Measurements from ENCODE around the gene PKIG. TPM values are rescaled to one million over a fixed set of nuclear protein-coding genes. Genes with fewer than 3 reads are reported as not detected.

PKIG gene
- total and polyA plus RNA-seq, 12 donors = 43.9 to 225 (median 111) TPM

DNA sequence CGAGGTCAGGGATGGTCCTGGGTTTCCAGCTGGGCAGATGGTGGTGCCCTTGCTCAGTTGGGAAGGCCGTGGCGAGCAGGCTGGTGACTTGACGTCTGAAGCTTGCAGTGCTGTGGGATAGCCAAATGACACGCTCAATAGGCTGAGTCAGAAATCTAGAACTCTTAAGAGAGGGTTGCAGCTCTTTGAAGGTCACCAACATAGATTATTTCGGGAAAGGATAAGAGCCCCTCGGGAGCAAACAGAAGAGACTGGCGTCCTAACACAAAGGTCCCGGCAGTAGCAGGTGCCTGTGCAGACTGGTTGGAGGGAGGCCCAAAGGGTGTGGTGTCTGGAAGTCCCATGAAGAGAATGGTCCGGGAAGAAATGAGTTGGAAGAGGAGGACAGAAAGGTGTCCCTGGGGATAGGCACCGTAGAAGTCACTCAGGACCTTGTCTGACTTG is 18.4 kb downstream of the PKIG start:
- H3K36me3 ChIP-seq (replicated peaks in 1 of 2) = no peaks in the 10 kb centered on the region
- H3K4me3 ChIP-seq = peak overlapping the region in 1 of 4 donors; percentile 3
- peak; percentile 61 to 82 (median 78) for DNase-seq
- no peaks in the 10 kb centered on the region for H3K27me3 ChIP-seq
- peak overlapping the region; percentile 51 to 93 (median 90) for H3K27ac ChIP-seq
- peak in 1 of 2 donors; percentile 54 for TF ChIP-seq POLR2A (IDR thresholded peaks at IDR 0.05)
- TF ChIP-seq, protein P1, sequence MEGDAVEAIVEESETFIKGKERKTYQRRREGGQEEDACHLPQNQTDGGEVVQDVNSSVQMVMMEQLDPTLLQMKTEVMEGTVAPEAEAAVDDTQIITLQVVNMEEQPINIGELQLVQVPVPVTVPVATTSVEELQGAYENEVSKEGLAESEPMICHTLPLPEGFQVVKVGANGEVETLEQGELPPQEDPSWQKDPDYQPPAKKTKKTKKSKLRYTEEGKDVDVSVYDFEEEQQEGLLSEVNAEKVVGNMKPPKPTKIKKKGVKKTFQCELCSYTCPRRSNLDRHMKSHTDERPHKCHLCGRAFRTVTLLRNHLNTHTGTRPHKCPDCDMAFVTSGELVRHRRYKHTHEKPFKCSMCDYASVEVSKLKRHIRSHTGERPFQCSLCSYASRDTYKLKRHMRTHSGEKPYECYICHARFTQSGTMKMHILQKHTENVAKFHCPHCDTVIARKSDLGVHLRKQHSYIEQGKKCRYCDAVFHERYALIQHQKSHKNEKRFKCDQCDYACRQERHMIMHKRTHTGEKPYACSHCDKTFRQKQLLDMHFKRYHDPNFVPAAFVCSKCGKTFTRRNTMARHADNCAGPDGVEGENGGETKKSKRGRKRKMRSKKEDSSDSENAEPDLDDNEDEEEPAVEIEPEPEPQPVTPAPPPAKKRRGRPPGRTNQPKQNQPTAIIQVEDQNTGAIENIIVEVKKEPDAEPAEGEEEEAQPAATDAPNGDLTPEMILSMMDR (IDR thresholded peaks at IDR 0.05) = no peak
- intact Hi-C loops (cut with DNase I) = loop anchor here in 1 of 2 donors (10.0 kb wide), 1 partner anchor 66 kb away; no protein-coding TSS in a partner anchor
- H3K4me1 ChIP-seq (replicated peaks in 1 of 2) = peaks cover 46 to 79% of the 10 kb centered on the region in 2 donors
- WGBS, 4 donors = 29 to 37% (median 32%) methylated on average over 10 to 11 of the region's 11 CpGs
- H3K9me3 ChIP-seq (replicated peaks in 1 of 3) = no peaks in the 10 kb centered on the region

DNA sequence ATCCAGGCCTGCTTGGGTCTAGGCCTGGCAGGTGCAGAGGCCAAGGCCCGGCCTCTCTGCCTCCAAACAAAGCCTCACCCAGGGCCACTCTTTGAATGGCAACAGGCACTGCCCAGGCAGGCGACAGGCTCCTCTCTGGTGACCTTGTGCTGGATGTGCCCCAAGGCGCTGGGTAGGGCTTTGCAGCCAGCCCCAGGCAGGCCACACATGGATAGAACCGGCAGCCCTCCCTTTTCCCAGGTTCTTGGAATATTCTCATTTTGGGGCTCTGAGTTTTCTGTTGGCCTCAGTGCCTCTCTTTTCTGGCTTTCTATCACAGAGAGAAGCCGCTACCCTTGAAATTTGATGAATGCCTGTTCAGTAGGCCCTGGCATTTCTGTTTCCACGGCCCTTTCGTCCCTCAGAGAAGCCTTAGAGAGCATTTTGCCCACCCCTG is 18.9 kb downstream of the PKIG start:
- 15 to 27% (median 21%) methylated on average over 5 to 7 of the region's 7 CpGs for WGBS, 4 donors
- no peaks in the 10 kb centered on the region for H3K9me3 ChIP-seq (replicated peaks in 1 of 3)
- intact Hi-C loops (cut with DNase I) = loop anchor here in 1 of 2 donors (10.0 kb wide), 1 partner anchor 66 kb away; no protein-coding TSS in a partner anchor
- DNase-seq = peak; percentile 59 to 88 (median 72)
- TF ChIP-seq POLR2A (IDR thresholded peaks at IDR 0.05) = no peak
- TF ChIP-seq, protein P1 (IDR thresholded peaks at IDR 0.05) = no peak
- peaks cover 46 to 82% of the 10 kb centered on the region in 2 donors for H3K4me1 ChIP-seq (replicated peaks in 1 of 2)
- no peaks in the 10 kb centered on the region for H3K27me3 ChIP-seq
- no peaks in the 10 kb centered on the region for H3K36me3 ChIP-seq (replicated peaks in 1 of 2)
- H3K4me3 ChIP-seq = peak overlapping the region in 1 of 4 donors; percentile 3
- peak overlapping the region; percentile 51 to 93 (median 90) for H3K27ac ChIP-seq

DNA sequence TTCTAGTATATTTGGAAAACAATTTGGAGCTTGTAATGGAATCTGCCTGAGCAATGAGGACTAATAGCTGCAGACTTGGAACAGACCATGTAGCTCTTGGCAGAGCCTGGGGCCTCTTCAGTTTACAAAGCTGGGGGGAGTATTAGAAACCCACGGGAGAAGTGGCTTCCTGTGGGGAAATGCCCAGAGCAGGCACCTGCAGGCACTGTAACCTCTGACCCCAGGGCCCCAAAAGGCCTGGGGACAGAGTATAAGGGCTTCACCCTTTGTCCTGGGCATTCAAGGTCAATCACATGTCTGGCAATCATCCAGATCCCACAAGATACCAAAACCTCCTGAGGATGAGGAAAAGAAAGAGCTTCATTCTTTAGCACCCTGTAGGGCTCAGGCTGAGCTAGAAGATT is 19.4 kb downstream of the PKIG start:
- no peak for TF ChIP-seq POLR2A (IDR thresholded peaks at IDR 0.05)
- TF ChIP-seq, protein P1 (IDR thresholded peaks at IDR 0.05) = no peak
- DNase-seq = peak; percentile 62 to 86 (median 70)
- Histone ChIP-seq H3K9me3 (replicated peaks in 1 of 3) (no peaks in the 10 kb centered on the region), H3K27ac (peak overlapping the region; percentile 51 to 93 (median 90)), H3K4me3 (peak overlapping the region in 1 of 4 donors; percentile 3), H3K27me3 (no peaks in the 10 kb centered on the region), H3K36me3 (replicated peaks in 1 of 2) (no peaks in the 10 kb centered on the region), H3K4me1 (replicated peaks in 1 of 2) (peaks cover 46 to 82% of the 10 kb centered on the region in 2 donors)
- WGBS, 4 donors = 0 to 6% (median 0%) methylated on average over 1 of the region's 1 CpG
- intact Hi-C loops (cut with DNase I) = loop anchor here in 1 of 2 donors (10.0 kb wide), 1 partner anchor 67 kb away; no protein-coding TSS in a partner anchor

DNA sequence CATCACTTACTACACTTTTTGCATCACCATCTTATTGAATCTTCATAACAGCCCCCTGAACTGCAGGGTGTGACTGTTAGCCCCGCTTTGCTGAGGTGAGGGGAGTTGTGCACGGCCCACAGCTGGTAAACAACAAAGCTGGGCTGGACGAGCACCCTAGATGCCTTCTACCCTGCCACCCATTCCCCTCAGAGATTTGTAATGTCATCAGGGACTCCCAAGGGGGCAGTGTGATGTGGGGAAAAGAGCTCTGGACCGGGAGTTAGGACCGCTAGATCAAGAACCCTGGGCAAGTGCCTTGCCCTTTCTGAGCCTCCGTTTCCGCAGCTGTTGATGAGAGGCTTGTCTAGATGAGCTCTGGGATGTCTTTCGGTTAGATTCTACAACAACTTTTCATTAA is 20.9 kb downstream of the PKIG start:
- Histone ChIP-seq H3K9me3 (replicated peaks in 1 of 3) (no peaks in the 10 kb centered on the region), H3K4me3 (no peak overlapping the region), H3K4me1 (replicated peaks in 1 of 2) (peaks cover 40 to 70% of the 10 kb centered on the region in 2 donors), H3K27me3 (no peaks in the 10 kb centered on the region), H3K36me3 (replicated peaks in 1 of 2) (no peaks in the 10 kb centered on the region), H3K27ac (peak overlapping the region in 2 of 5 donors; percentile 47 to 93)
- TF ChIP-seq, protein P1 (IDR thresholded peaks at IDR 0.05) = no peak
- TF ChIP-seq POLR2A (IDR thresholded peaks at IDR 0.05) = no peak
- DNase-seq = no peak
- 95 to 96% (median 95%) methylated on average over 8 of the region's 8 CpGs for WGBS, 4 donors
- intact Hi-C loops (cut with DNase I) = loop anchor here in 1 of 2 donors (10.0 kb wide), 1 partner anchor 69 kb away; no protein-coding TSS in a partner anchor

Data from adrenal gland (tissue), 12 donors.